GM12878 (cell line): Measurements from ENCODE around the gene OR52I2. TPM values are rescaled to one million over a fixed set of nuclear protein-coding genes. Genes with fewer than 3 reads are reported as not detected.

Source experiments
- ATAC-seq: fragments of 200-7000 bp; cut with Tn5 transposase; 3 replicates; pipeline ENCODE4 v1.9.1; 2020; ENCODE audit warnings: mild to moderate bottlenecking, moderate library complexity
- BruUV-seq: library from RNA; stranded (reverse); fragments of 400-500 nt; replicated peaks from 2 replicates; lab custom pipeline; 2021; lab: Mats Ljungman, UMichigan
- CTCF ChIA-PET: fragments of 300-600 bp; sonication (Branson Sonifier 250); formaldehyde crosslinking; extraction: SDS; loops from one replicate; lab custom pipeline; 2021; ENCODE audit warnings: inconsistent platforms; lab: Yijun Ruan, JAX
- POLR2A ChIA-PET: fragments of 350-600 bp; formaldehyde crosslinking; extraction: SDS; loops from one replicate; lab custom pipeline; 2021; ENCODE audit warnings: inconsistent platforms; lab: Charles Lee
- RAD21 ChIA-PET: fragments of 300-600 bp; sonication (Branson Sonifier 250); formaldehyde crosslinking; loops from one replicate; lab custom pipeline; 2023; ENCODE audit warnings: antibody characterized with exemption; ENCODE audit not compliant: unreplicated experiment; lab: Charles Lee
- SMC1A ChIA-PET: fragments of 300-600 bp; sonication (Branson Sonifier 250); formaldehyde crosslinking; loops from one replicate; lab custom pipeline; 2023; ENCODE audit not compliant: unreplicated experiment, uncharacterized antibody; lab: Charles Lee
- DNase-seq: peaks from one replicate; pipeline ENCODE4 v3.0.0-alpha.2; 2011; ENCODE audit warnings: low read depth, low spot score
- FAIRE-seq: peaks from 3 replicates; lab custom pipeline; 2011; peaks lifted over from hg19 to GRCh38; lab: Jason Lieb, UNC
- H2AFZ ChIP-seq: 2 replicates; pipeline ENCODE4 v1.6.0; 2011; ENCODE audit warnings: low read depth, low read length, control low read depth; ENCODE audit not compliant: control insufficient read depth
- H3K27ac ChIP-seq: 2 replicates; pipeline ENCODE4 v1.5.1; 2011; ENCODE audit warnings: control low read depth; ENCODE audit not compliant: control insufficient read depth, insufficient read depth
- H3K27me3 ChIP-seq, 2 experiments: replicated peaks in 1 of 2; 2 replicates each; pipeline versions ENCODE4 v1.6.0 to v1.6.1; 2011; ENCODE audit warnings: low read length in 1 of 2; ENCODE audit not compliant: control insufficient read depth in 2 of 2, insufficient read depth in 2 of 2
- H3K36me3 ChIP-seq, 2 experiments: 2 replicates each; pipeline ENCODE4 v1.5.1; 2011; ENCODE audit warnings: low read length in 1 of 2; ENCODE audit not compliant: control insufficient read depth in 2 of 2, insufficient read depth in 2 of 2
- H3K4me1 ChIP-seq: 2 replicates; pipeline ENCODE4 v1.6.1; 2011; ENCODE audit warnings: mild to moderate bottlenecking, low read length, moderate library complexity, mixed read lengths; ENCODE audit not compliant: control insufficient read depth, insufficient read depth
- H3K4me2 ChIP-seq: 2 replicates; pipeline ENCODE4 v1.6.0; 2011; ENCODE audit warnings: control low read depth; ENCODE audit not compliant: control insufficient read depth, insufficient read depth
- H3K4me3 ChIP-seq: fragments of 200-600 bp; sonication (generic); 2 replicates; pipeline ENCODE4 v1.5.1; 2016
- H3K79me2 ChIP-seq: 2 replicates; pipeline ENCODE4 v1.6.0; 2011; ENCODE audit warnings: low read length; ENCODE audit not compliant: control insufficient read depth, insufficient read depth
- H3K9ac ChIP-seq: 2 replicates; pipeline ENCODE4 v1.8.0; 2011; ENCODE audit warnings: low read length, control low read depth, mixed read lengths; ENCODE audit not compliant: control insufficient read depth, insufficient read depth
- H3K9me3 ChIP-seq: replicated peaks from 3 replicates; pipeline ENCODE4 v1.5.1; 2011; ENCODE audit warnings: mild to moderate bottlenecking, low read length; ENCODE audit not compliant: control insufficient read depth, insufficient read depth
- H4K20me1 ChIP-seq: 2 replicates; pipeline ENCODE4 v1.6.0; 2011; ENCODE audit not compliant: control insufficient read depth, insufficient read depth
- CREB1 ChIP-seq: IDR thresholded peaks from 2 replicates; pipeline ENCODE4 v1.6.1; 2012; ENCODE audit warnings: low read depth, mild to moderate bottlenecking, inconsistent platforms
- EED ChIP-seq: sonication (generic); IDR thresholded peaks from 2 replicates; pipeline ENCODE4 v1.6.1; 2016; ENCODE audit warnings: antibody characterized with exemption, low read depth
- ETV6 ChIP-seq, 2 experiments: fragments of 450-650 bp in 1 of 2; IDR thresholded peaks in 1 of 2; conservative IDR thresholded peaks in 1 of 2; 2 replicates each; pipeline ENCODE4 v1.6.1; 2014; ENCODE audit warnings: antibody characterized with exemption in 1 of 2, borderline replicate concordance in 1 of 2, low read depth in 1 of 2, mild to moderate bottlenecking in 1 of 2, moderate library complexity in 1 of 2
- GABPA ChIP-seq: IDR thresholded peaks from 2 replicates; pipeline ENCODE4 v1.6.1; 2014; ENCODE audit warnings: antibody characterized with exemption, low read depth, mild to moderate bottlenecking, inconsistent platforms
- IKZF2 ChIP-seq, 2 experiments: fragments of 450-650 bp; IDR thresholded peaks; 2 replicates each; pipeline ENCODE4 v1.6.1; 2017; ENCODE audit warnings: mild to moderate bottlenecking in 2 of 2, moderate library complexity in 2 of 2
- SPI1 ChIP-seq: IDR thresholded peaks from 2 replicates; pipeline ENCODE4 v1.6.1; 2011; ENCODE audit warnings: low read depth, mild to moderate bottlenecking, low read length, moderate library complexity, borderline replicate concordance; ENCODE audit not compliant: insufficient read depth
- YY1 ChIP-seq: IDR thresholded peaks from 2 replicates; pipeline ENCODE4 v1.6.1; 2011; ENCODE audit warnings: low read depth, mild to moderate bottlenecking, low read length
- ZZZ3 ChIP-seq: IDR thresholded peaks from 2 replicates; pipeline ENCODE4 v1.6.1; 2011; ENCODE audit warnings: low read depth; ENCODE audit not compliant: control insufficient read depth, insufficient read length
- WGBS: methylation state at CpG from one replicate; pipeline ENCODE4 v1.1.6; 2016; ENCODE audit warnings: low lambda C conversion rate; ENCODE audit not compliant: insufficient replicate concordance, insufficient coverage; ENCODE audit errors: missing lambda C conversion rate; 5-methylcytosine and 5-hydroxymethylcytosine counted together
- in situ Hi-C: fragments of 300-500 bp; cut with MboI; formaldehyde crosslinking; loops from 9 replicates; pipeline ENCODE4 v1.14.3; 2018; ENCODE audit warnings: mixed read lengths
- intact Hi-C: fragments of 100-400 bp; cut with micrococcal nuclease; formaldehyde crosslinking; loops from one replicate; pipeline ENCODE4 v1.14.2; 2022; ENCODE audit not compliant: unreplicated experiment
- polyA plus RNA-seq, 11 experiments: library from polyadenylated mRNA; depleted of rRNA in 4 of 11; unstranded in 6 of 11; stranded (reverse) in 5 of 11; fragments of >200 nt; fragmentation: Nextera tagmentation in 4 of 11; fragmentation: Illumina TruSeq in 1 of 11; extraction: Ambion mirVana in 4 of 11; extraction: Trizol in 1 of 11; gene quantifications; 1 replicate in 1 of 11; 2 replicates in 10 of 11; pipeline versions ENCODE4 v1.2.1 to v1.2.3, GENCODE V29; 2011 to 2016; ENCODE audit warnings: inconsistent platforms in 2 of 11, missing spikeins in 2 of 11, low read depth in 1 of 11
- total RNA-seq, 4 experiments: library from RNA; depleted of rRNA in 3 of 4; stranded (reverse); fragments of >200 nt in 3 of 4; fragmentation: Illumina TruSeq in 1 of 4; extraction: Trizol in 1 of 4; gene quantifications; 2 replicates each; pipeline versions ENCODE4 v1.2.1 to v1.2.3, GENCODE V29; 2013 to 2021
- TF ChIP-seq, protein P1 (sequence below): fragments of 450-650 bp; conservative IDR thresholded peaks from 2 replicates; pipeline ENCODE4 v1.6.1; 2017; ENCODE audit warnings: mild to moderate bottlenecking, moderate library complexity

Gene OR52I2
- total and polyA plus RNA-seq, 10 of the 15 experiments (the other 5 are each of a cell fraction or from before 2014, with no cell fraction given) = 0.04 to 0.05 TPM; not detected in 8

DNA sequence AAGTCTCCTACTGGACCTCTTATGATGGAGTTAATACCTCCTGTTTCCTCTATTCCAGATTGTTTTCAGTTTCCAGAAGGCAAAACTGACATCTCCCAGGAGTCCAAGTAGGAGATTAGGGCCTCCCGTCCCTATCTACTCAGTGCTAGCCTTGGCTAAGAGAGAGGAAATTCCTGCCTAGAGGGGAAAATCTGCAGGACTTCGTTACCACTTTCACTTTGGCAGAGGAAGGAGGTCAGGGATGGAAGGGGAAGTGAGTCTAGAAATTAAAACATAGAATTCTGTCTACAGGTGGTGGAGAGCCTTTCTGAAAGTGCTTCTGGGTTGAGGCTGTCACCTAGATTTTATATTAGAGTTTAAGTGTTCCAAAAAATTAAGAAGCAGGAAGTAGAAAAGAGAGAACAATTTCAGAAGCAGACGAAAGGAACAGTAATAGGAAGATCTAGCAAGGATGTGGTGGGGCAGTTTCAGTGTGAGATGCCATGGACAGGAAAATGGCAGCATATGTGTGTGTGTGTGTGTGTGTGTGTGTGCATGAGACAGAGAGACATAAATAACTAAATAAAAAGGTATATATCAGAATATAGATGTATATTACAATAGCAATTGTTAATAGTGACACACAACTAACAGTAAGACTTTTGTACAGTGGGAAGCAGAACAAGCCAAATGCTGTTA is 28.9 kb downstream of the OR52I2 start:
- H3K4me3 ChIP-seq = peak overlapping the region; percentile 28; the same call in 1 of the 2 replicates
- ChIA-PET RAD21 (no interaction called here), CTCF (no interaction called here), SMC1A (no interaction called here), POLR2A (no interaction called here)
- H3K79me2 ChIP-seq = peaks cover 3% of the 10 kb centered on the region; the same call in 1 of the 2 replicates
- H3K27ac ChIP-seq = no peak overlapping the region
- no TSS peak for BruUV-seq
- no peaks in the 10 kb centered on the region; a peak in 1 of 4 replicates for H3K27me3 ChIP-seq
- intact Hi-C loops (no loop called here), in situ Hi-C loops (no loop called here)
- ATAC-seq (no peak), FAIRE-seq (no peak), DNase-seq (no peak)
- peaks cover 3% of the 10 kb centered on the region; the same call in 1 of the 2 replicates for H3K4me1 ChIP-seq
- H3K4me2 ChIP-seq = peak overlapping the region; percentile 75
- no peaks in the 10 kb centered on the region; the same call in 2 of the 3 replicates for H3K9me3 ChIP-seq
- TF ChIP-seq SPI1 (peak; percentile 69; the same call in 1 of the 2 replicates), EED (peak; percentile 20; the same call in 1 of the 2 replicates), IKZF2 (IDR thresholded peaks at IDR 0.05) (peak; percentile 31 to 37; a peak in 3 of 4 replicates), YY1 (0 out of 2 replicates have a peak, but pooled peaks have one; percentile 21), GABPA (0 out of 2 replicates have a peak, but pooled peaks have one; percentile 9), ZZZ3 (no peak), CREB1 (no peak), ETV6 (conservative IDR thresholded peaks at IDR 0.05 in 1 of 2, IDR thresholded peaks at IDR 0.05 in 1 of 2; ENCODE audit: borderline replicate concordance in 1 of 2, low read depth in 1 of 2) (peak in 1 of 2 experiments; percentile 49; a peak in 2 of 4 replicates)
- TF ChIP-seq, protein P1, sequence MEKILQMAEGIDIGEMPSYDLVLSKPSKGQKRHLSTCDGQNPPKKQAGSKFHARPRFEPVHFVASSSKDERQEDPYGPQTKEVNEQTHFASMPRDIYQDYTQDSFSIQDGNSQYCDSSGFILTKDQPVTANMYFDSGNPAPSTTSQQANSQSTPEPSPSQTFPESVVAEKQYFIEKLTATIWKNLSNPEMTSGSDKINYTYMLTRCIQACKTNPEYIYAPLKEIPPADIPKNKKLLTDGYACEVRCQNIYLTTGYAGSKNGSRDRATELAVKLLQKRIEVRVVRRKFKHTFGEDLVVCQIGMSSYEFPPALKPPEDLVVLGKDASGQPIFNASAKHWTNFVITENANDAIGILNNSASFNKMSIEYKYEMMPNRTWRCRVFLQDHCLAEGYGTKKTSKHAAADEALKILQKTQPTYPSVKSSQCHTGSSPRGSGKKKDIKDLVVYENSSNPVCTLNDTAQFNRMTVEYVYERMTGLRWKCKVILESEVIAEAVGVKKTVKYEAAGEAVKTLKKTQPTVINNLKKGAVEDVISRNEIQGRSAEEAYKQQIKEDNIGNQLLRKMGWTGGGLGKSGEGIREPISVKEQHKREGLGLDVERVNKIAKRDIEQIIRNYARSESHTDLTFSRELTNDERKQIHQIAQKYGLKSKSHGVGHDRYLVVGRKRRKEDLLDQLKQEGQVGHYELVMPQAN = no peak
- H3K36me3 ChIP-seq = no peaks in the 10 kb centered on the region
- WGBS = 14% methylated on average over 3 of the region's 3 CpGs
- H4K20me1 ChIP-seq = no peaks in the 10 kb centered on the region
- H3K9ac ChIP-seq = no peak overlapping the region
- peak overlapping the region; percentile 83 for H2AFZ ChIP-seq
